ENCODE results near the gene HK3. TPM values are rescaled to one million over a fixed set of nuclear protein-coding genes. Genes with fewer than 3 reads are reported as not detected.

HK3 gene
- polyA plus RNA-seq, 2 donors, result 0.49 to 1.6 TPM

- Histone ChIP-seq H3K27ac (ENCODE audit: low read depth in 2 of 2, low read length in 1 of 2) (no peak overlapping the region), H3K36me3 (ENCODE audit: control insufficient read depth in 2 of 2, insufficient read depth in 2 of 2, low read length in 1 of 2) (no peaks in the 10 kb centered on the region), H3K9me3 (ENCODE audit: control insufficient read depth in 2 of 2, insufficient read depth in 1 of 2, low read depth in 1 of 2, low read length in 1 of 2) (no peaks in the 10 kb centered on the region), H3K4me3 (ENCODE audit: low read depth in 1 of 2, low read length in 2 of 2) (no peak overlapping the region), H3K4me1 (ENCODE audit: control insufficient read depth in 2 of 2, insufficient read depth in 2 of 2, low read length in 1 of 2) (no peaks in the 10 kb centered on the region), H3K27me3 (ENCODE audit: control insufficient read depth in 1 of 2, insufficient read depth in 2 of 2, low read length in 2 of 2) (no peaks in the 10 kb centered on the region)
- WGBS, 2 donors, result 71 to 83% methylated on average over 23 of the region's 23 CpGs
Measured at GRCh38 chr5:176878906-176879662, 20.1 kb downstream of the HK3 start.

GRCh38 chr5:176878463-176878862 is 20.7 kb downstream of the HK3 start:
- H3K27me3 ChIP-seq (ENCODE audit: control insufficient read depth in 1 of 2, insufficient read depth in 2 of 2, low read length in 2 of 2), result no peaks in the 10 kb centered on the region
- H3K27ac ChIP-seq (ENCODE audit: low read depth in 2 of 2, low read length in 1 of 2), result no peak overlapping the region
- no peak overlapping the region for H3K4me3 ChIP-seq (ENCODE audit: low read depth in 1 of 2, low read length in 2 of 2)
- no peaks in the 10 kb centered on the region for H3K36me3 ChIP-seq (ENCODE audit: control insufficient read depth in 2 of 2, insufficient read depth in 2 of 2, low read length in 1 of 2)
- 66 to 76% methylated on average over 12 of the region's 12 CpGs for WGBS, 2 donors
- no peaks in the 10 kb centered on the region for H3K9me3 ChIP-seq (ENCODE audit: control insufficient read depth in 2 of 2, insufficient read depth in 1 of 2, low read depth in 1 of 2, low read length in 1 of 2)
- no peaks in the 10 kb centered on the region for H3K4me1 ChIP-seq (ENCODE audit: control insufficient read depth in 2 of 2, insufficient read depth in 2 of 2, low read length in 1 of 2)

DNA sequence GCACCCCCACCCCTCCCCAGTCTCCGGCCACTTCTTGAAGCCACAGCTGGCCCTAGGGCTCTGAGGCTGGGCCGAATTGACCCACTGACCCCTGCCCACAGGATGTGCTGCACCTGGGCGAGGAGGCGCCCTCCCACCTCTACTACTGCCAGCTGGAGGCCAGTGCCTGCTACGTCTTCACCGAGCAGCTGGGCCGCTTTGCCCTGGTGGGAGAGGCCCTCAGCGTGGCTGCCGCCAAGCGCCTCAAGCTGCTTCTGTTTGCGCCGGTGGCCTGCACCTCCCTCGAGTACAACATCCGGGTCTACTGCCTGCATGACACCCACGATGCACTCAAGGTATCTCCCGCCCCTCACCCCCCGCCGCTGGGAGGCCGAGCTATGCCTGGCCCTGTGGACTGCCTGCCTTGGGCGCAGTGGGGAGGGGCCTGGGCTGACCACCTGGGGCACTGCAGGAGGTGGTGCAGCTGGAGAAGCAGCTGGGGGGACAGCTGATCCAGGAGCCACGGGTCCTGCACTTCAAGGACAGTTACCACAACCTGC is 21.3 kb downstream of the HK3 start:
- no peaks in the 10 kb centered on the region for H3K9me3 ChIP-seq (ENCODE audit: control insufficient read depth in 2 of 2, insufficient read depth in 1 of 2, low read depth in 1 of 2, low read length in 1 of 2)
- no peak overlapping the region for H3K4me3 ChIP-seq (ENCODE audit: low read depth in 1 of 2, low read length in 2 of 2)
- H3K27ac ChIP-seq (ENCODE audit: low read depth in 2 of 2, low read length in 1 of 2), result no peak overlapping the region
- no peaks in the 10 kb centered on the region for H3K36me3 ChIP-seq (ENCODE audit: control insufficient read depth in 2 of 2, insufficient read depth in 2 of 2, low read length in 1 of 2)
- H3K27me3 ChIP-seq (ENCODE audit: control insufficient read depth in 1 of 2, insufficient read depth in 2 of 2, low read length in 2 of 2), result no peaks in the 10 kb centered on the region
- no peaks in the 10 kb centered on the region for H3K4me1 ChIP-seq (ENCODE audit: control insufficient read depth in 2 of 2, insufficient read depth in 2 of 2, low read length in 1 of 2)
- 63 to 73% methylated on average over 20 to 21 of the region's 21 CpGs for WGBS, 2 donors

DNA sequence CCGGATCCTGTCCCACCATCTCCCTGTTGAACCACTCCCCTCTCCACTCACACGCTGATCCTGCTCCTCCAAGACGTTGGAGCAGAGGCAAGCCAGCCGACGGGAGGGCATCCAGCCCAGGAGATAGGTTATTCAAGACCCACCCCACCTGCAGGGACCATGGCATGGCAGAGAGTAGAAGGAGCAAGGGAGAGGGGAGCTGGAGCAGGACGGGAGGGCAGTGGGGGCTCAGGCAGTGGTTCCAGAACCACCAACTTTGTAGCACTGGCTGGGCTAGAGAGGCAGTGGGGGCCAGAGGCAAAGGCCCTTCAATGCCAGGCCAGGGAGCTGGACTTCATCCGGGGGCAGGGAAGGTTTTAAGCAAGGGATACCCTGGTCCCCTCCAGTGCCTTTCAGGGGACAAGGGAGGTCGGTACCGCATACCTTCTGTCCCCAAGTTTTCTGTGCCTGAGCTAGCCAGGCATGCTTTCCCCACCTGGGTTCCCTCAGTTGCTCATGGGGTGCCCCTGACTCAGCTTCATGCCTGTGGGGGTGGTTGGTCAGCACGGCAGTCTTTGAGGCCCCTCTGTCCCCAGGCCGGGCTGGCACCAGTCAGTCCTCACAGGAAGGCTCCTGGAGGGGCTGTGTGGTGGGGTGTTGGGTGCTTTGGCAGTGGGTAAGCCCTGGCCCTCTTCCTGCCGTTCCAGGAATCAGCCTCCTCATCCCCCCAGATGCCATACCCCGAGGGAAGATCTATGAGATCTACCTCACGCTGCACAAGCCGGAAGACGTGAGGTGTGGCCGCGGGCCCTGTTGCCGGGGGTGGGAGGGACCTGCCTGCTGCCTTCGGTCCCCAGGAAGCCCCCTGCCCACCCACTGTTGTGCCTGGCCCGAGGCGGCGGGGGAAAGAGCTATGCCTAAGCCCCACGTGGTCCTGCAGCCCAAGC is 22.4 kb downstream of the HK3 start:
- WGBS, 2 donors, result 64 to 69% methylated on average over 24 of the region's 24 CpGs
- H3K36me3 ChIP-seq (ENCODE audit: control insufficient read depth in 2 of 2, insufficient read depth in 2 of 2, low read length in 1 of 2), result no peaks in the 10 kb centered on the region
- H3K27me3 ChIP-seq (ENCODE audit: control insufficient read depth in 1 of 2, insufficient read depth in 2 of 2, low read length in 2 of 2), result no peaks in the 10 kb centered on the region
- H3K27ac ChIP-seq (ENCODE audit: low read depth in 2 of 2, low read length in 1 of 2), result no peak overlapping the region
- no peak overlapping the region for H3K4me3 ChIP-seq (ENCODE audit: low read depth in 1 of 2, low read length in 2 of 2)
- no peaks in the 10 kb centered on the region for H3K9me3 ChIP-seq (ENCODE audit: control insufficient read depth in 2 of 2, insufficient read depth in 1 of 2, low read depth in 1 of 2, low read length in 1 of 2)
- H3K4me1 ChIP-seq (ENCODE audit: control insufficient read depth in 2 of 2, insufficient read depth in 2 of 2, low read length in 1 of 2), result no peaks in the 10 kb centered on the region

GRCh38 chr5:176875783-176876505 is 23.2 kb downstream of the HK3 start:
- H3K36me3 ChIP-seq (ENCODE audit: control insufficient read depth in 2 of 2, insufficient read depth in 2 of 2, low read length in 1 of 2), result no peaks in the 10 kb centered on the region
- H3K9me3 ChIP-seq (ENCODE audit: control insufficient read depth in 2 of 2, insufficient read depth in 1 of 2, low read depth in 1 of 2, low read length in 1 of 2), result no peaks in the 10 kb centered on the region
- no peaks in the 10 kb centered on the region for H3K27me3 ChIP-seq (ENCODE audit: control insufficient read depth in 1 of 2, insufficient read depth in 2 of 2, low read length in 2 of 2)
- WGBS, 2 donors, result 34 to 38% methylated on average over 27 of the region's 27 CpGs
- H3K4me1 ChIP-seq (ENCODE audit: control insufficient read depth in 2 of 2, insufficient read depth in 2 of 2, low read length in 1 of 2), result no peaks in the 10 kb centered on the region
- H3K4me3 ChIP-seq (ENCODE audit: low read depth in 1 of 2, low read length in 2 of 2), result no peak overlapping the region
- no peak overlapping the region for H3K27ac ChIP-seq (ENCODE audit: low read depth in 2 of 2, low read length in 1 of 2)

DNA sequence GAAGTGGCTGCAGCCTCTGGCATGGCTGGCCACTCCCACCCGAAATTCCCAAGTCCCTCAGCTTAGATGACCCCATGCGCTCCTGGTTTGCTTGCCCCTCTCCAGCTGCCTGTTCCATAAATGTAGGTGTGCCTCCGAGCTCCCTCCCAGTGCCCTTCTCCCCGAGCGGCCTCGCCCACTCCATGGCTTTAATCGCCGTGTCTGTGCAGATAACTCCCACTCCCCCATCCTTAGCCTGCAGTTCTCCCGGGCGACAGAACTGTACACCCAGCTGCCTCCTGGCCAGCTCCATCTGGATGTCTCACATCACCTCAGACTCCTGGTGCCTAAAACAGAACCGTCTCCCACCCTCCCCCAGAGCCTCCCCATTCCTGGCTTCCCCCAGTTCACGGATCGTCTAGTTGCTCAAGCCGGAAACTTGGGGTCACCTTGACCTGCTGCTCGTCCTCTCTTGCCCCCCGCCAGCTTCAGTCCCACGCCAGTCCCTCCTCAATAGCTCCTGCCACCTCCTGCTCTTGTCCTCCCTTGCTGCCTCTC is 24.1 kb downstream of the HK3 start:
- Histone ChIP-seq H3K4me3 (ENCODE audit: low read depth in 1 of 2, low read length in 2 of 2) (no peak overlapping the region), H3K36me3 (ENCODE audit: control insufficient read depth in 2 of 2, insufficient read depth in 2 of 2, low read length in 1 of 2) (no peaks in the 10 kb centered on the region), H3K4me1 (ENCODE audit: control insufficient read depth in 2 of 2, insufficient read depth in 2 of 2, low read length in 1 of 2) (no peaks in the 10 kb centered on the region), H3K27me3 (ENCODE audit: control insufficient read depth in 1 of 2, insufficient read depth in 2 of 2, low read length in 2 of 2) (no peaks in the 10 kb centered on the region), H3K27ac (ENCODE audit: low read depth in 2 of 2, low read length in 1 of 2) (no peak overlapping the region), H3K9me3 (ENCODE audit: control insufficient read depth in 2 of 2, insufficient read depth in 1 of 2, low read depth in 1 of 2, low read length in 1 of 2) (no peaks in the 10 kb centered on the region)
- 55% methylated on average over 17 of the region's 17 CpGs for WGBS, 2 donors

GRCh38 chr5:176874198-176874780 is 24.9 kb downstream of the HK3 start:
- H3K27ac ChIP-seq (ENCODE audit: low read depth in 2 of 2, low read length in 1 of 2), result no peak overlapping the region
- no peaks in the 10 kb centered on the region for H3K27me3 ChIP-seq (ENCODE audit: control insufficient read depth in 1 of 2, insufficient read depth in 2 of 2, low read length in 2 of 2)
- WGBS, 2 donors, result 61 to 65% methylated on average over 20 of the region's 20 CpGs
- no peaks in the 10 kb centered on the region for H3K4me1 ChIP-seq (ENCODE audit: control insufficient read depth in 2 of 2, insufficient read depth in 2 of 2, low read length in 1 of 2)
- no peaks in the 10 kb centered on the region for H3K9me3 ChIP-seq (ENCODE audit: control insufficient read depth in 2 of 2, insufficient read depth in 1 of 2, low read depth in 1 of 2, low read length in 1 of 2)
- no peaks in the 10 kb centered on the region for H3K36me3 ChIP-seq (ENCODE audit: control insufficient read depth in 2 of 2, insufficient read depth in 2 of 2, low read length in 1 of 2)
- no peak overlapping the region for H3K4me3 ChIP-seq (ENCODE audit: low read depth in 1 of 2, low read length in 2 of 2)

GRCh38 chr5:176873541-176874172 is 25.5 kb downstream of the HK3 start:
- WGBS, 2 donors, result 44 to 46% methylated on average over 16 of the region's 16 CpGs
- Histone ChIP-seq H3K4me3 (ENCODE audit: low read depth in 1 of 2, low read length in 2 of 2) (no peak overlapping the region), H3K36me3 (ENCODE audit: control insufficient read depth in 2 of 2, insufficient read depth in 2 of 2, low read length in 1 of 2) (no peaks in the 10 kb centered on the region), H3K27me3 (ENCODE audit: control insufficient read depth in 1 of 2, insufficient read depth in 2 of 2, low read length in 2 of 2) (no peaks in the 10 kb centered on the region), H3K27ac (ENCODE audit: low read depth in 2 of 2, low read length in 1 of 2) (no peak overlapping the region), H3K4me1 (ENCODE audit: control insufficient read depth in 2 of 2, insufficient read depth in 2 of 2, low read length in 1 of 2) (no peaks in the 10 kb centered on the region), H3K9me3 (ENCODE audit: control insufficient read depth in 2 of 2, insufficient read depth in 1 of 2, low read depth in 1 of 2, low read length in 1 of 2) (no peaks in the 10 kb centered on the region)

All from esophagus (tissue), 2 donors.